ENCODE measurements around the gene LGALSL.
A peak's percentile ranks its signal among the peaks of the same experiment; 100 is the strongest.
"Not testable (repeated sequence)": the region's sequence is repeated elsewhere in the genome, so short reads cannot be mapped to it uniquely, and the experiment has no call there.

The LGALSL gene

GRCh38 chr2:64442801-64443429 lies 11.0 kb upstream of the LGALSL start:
- no peak for DNase-seq (ENCODE audit: low read depth in 2 of 2)

DNA sequence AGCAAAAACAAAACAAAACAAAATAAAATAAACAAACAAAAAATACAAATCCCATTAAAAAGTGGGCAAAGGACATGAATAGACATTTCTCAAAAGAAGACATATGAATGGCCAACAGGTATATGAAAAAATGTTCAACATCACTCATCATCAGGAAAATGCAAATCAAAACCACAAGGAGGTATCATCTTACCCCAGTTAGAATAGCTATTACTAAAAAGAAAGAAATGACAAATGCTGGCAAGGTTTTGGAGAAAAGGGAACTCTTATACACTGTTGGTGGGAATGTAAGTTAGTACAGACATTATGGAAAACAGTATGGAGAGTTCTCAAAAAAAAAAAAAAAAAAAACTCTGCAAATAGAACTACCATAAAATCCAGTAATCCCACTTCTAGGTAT lies 8.0 kb upstream of the LGALSL start:
- not testable (repeated sequence) for DNase-seq (ENCODE audit: low read depth in 2 of 2)

GRCh38 chr2:64447317-64448040 lies 6.5 kb upstream of the LGALSL start:
- DNase-seq (ENCODE audit: low read depth in 2 of 2) = no peak

DNA sequence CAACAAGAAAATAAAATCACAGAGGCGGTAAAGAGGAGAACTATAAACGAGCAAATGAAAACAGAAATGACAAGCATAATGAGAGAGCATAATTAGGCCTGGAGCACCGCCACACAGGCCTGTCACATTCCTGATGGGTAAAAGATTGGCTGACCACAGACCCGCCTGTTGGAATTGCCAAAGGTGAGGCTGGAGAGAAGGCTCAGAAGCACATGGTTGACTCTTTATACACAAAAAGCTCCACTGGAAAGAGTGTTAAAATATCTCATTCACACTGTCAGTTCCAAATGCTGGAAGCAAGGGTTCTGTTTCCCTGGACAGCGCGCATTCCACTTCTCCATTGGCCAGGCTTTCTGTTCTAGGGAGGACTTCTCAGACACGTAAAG lies 5.9 kb upstream of the LGALSL start:
- no peak for DNase-seq (ENCODE audit: low read depth in 2 of 2)

- DNase-seq (ENCODE audit: low read depth in 2 of 2) = no peak
Measured at GRCh38 chr2:64451051-64451450, 2.9 kb upstream of the LGALSL start.

GRCh38 chr2:64454386-64455332 lies 697 bp downstream of the LGALSL start:
- DNase-seq (ENCODE audit: low read depth in 2 of 2) = peak in 1 of 2 donors; percentile 9

GRCh38 chr2:64455545-64455944 lies 1.6 kb downstream of the LGALSL start:
- no peak for DNase-seq (ENCODE audit: low read depth in 2 of 2)

DNA sequence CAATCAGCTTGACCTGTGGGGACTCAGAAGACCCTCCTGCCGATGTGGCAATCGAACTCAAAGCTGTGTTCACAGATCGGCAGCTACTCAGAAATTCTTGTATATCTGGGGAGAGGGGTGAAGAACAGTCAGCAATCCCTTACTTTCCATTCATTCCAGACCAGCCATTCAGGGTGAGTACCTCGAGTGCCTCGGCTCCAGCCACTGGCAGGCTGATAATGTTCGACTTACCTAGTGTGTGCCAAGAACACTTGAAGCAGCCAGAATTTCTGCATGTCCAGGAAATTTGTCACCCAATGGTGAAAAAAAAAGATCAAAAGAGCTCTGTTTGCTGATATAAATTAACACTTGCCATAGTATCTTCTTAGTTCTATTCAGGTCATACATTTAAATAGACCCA lies 2.3 kb downstream of the LGALSL start:
- DNase-seq (ENCODE audit: low read depth in 2 of 2) = no peak

DNA sequence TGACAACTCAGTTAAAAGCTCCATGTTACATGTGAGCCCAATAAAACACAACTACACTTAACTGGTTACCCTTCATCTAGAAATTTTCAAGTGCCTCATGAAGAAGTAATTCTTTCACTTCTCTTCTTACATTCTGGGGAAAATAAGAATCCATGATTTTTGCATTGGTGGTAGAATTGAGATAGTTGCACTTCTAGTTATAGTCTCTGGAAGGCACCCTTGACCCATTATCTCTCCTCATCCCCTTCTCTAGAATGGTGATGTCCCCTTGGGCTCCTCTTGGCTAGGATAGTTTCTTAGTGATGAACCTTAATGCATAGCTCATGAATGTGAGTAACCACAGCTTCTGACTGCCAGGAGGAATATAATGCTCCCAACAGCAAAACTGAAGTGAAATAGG lies 3.6 kb downstream of the LGALSL start:
- DNase-seq (ENCODE audit: low read depth in 2 of 2) = no peak

GRCh38 chr2:64459575-64459974 lies 5.6 kb downstream of the LGALSL start:
- DNase-seq (ENCODE audit: low read depth in 2 of 2) = no peak

GRCh38 chr2:64460330-64460729 lies 6.4 kb downstream of the LGALSL start:
- DNase-seq (ENCODE audit: low read depth in 2 of 2) = no peak

DNA sequence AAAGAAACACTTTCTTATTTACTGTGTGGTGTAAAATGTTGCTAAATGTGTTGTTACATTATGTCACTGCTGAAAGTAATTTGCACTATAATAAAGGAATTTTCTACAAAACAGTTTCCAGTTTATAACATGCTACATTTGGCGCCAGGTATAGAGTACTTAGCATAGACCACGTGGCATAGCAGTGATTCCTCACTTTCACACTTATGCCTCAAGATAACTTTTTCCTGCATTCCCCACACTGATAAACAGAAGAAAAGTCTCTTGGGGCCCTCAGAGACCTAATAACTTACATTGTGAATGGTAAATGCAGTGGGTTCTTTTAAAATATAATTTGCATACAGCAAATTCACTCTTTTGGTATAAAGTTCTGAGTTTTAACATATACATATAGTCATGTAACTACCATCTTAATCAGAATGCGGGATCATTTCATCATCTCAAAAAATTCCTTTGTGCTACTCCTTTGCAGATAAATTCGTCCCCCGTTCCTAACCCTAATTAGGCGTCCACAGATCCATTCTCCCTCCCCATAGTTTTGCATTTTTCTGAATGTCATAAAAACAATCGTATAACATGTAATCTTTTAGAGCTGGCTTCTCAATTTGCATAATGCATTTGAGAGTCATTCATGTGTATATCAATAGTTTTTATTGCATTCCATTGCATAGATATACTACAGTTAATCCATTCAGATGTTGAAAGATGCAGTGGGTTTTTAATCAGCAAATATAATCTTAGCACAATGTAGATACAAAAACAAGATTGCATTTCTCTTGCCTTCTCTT lies 7.5 kb downstream of the LGALSL start:
- DNase-seq (ENCODE audit: low read depth in 2 of 2) = no peak

DNA sequence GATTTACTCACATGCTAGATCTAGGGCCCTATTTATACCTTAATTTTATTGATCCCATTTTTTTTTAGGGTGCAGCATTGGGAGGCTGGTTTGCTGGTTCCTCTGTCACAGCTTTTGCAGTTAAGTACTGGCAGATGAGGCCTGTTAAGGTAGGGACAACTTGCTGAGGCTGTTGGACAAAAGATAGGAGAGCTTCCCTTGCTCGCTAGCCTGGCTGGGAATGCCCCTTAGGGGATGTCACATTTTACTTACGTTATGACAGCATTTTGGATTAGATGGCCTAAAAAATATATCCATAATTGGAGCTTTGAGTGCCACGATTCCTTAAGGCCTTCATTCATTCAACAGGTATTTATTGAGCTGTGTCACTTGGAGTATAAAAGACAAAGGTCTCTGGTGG lies 8.2 kb downstream of the LGALSL start:
- DNase-seq (ENCODE audit: low read depth in 2 of 2) = no peak

DNA sequence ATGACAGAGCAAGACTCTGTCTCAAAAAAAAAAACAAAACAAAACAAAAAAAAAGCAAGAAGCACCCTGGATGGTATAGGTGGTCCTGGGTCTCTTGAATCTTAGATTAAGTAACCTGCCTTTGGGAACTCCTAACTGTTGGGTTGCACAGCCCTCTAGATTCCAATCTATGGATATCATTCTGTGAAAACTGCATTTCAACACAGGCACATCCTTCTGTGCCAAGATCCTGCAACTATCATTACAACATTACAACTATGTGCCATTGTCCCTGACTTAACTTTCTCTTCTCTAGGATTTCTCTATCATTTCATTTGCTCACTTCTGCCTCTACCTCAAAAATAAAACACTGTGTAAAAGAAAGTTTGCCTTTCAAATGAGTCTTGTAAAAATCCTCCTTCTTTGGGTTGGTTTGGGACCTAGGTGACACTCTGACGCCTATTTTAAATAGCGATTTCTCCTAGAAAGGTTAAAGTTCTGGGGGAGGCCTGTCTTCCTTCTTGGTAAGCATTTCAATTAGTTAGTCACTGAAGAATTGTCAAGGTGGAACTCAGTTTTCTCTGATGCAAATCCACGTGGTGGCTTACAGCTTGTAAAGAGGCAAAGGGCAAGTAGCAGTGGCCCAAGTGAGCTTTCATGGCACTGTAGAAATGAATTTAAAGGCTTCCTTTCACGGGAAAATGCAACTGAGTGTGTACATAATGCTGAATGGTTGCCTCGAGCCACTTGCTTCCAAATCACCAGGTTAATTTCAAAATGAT lies 9.2 kb downstream of the LGALSL start:
- no peak for DNase-seq (ENCODE audit: low read depth in 2 of 2)

GRCh38 chr2:64463781-64464180 lies 9.8 kb downstream of the LGALSL start:
- DNase-seq (ENCODE audit: low read depth in 2 of 2) = no peak

DNA sequence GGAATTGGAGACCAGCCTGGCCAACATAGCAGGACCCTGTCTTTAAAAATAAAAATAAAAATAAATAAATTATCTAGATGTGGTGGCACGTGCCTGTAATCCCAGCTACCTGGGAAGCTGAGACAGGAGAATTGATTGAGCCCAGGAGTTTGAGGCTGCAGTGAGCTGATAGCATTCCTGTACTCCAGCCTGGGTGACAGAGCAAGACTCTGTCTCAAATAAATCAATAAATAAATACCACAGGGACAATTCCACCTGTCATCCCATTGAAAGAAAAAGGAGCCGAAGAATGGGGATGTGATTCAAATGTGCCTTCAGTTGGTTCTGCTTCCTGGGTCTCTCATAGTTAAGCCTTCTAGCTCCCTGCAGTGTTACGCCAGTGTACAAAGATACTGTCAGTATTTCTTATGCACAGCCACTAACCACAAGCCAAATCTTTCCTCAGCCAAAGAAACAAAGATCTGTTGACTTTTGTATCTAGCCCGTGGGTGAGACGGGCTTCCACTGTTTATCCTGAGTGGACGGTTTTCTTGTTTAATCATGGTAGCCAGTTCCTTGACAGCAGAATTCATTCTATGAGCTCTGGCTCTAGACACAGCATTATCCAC lies 12.6 kb downstream of the LGALSL start:
- DNase-seq (ENCODE audit: low read depth in 2 of 2) = no peak

GRCh38 chr2:64467096-64467843 lies 13.3 kb downstream of the LGALSL start:
- DNase-seq (ENCODE audit: low read depth in 2 of 2) = no peak

DNA sequence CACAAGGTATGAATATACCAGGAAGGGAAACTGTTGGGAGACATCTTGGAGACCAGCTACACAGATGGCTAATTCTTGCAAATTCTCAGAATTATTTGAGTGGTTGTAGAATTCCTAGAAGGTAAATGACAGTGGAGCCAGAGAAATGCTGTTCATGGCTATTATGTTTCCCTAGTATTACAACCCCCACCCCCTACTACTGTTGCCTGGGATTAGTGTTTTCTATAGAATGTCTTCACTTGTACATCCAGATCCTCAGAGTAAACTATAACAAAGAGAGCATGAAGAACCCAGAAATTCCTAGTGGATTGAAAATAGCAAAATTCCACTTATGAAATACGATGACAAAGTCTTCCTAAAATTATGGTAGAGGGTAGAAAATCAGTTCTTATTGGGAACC lies 15.3 kb downstream of the LGALSL start:
- no peak for DNase-seq (ENCODE audit: low read depth in 2 of 2)

GRCh38 chr2:64470071-64470470 lies 16.1 kb downstream of the LGALSL start:
- DNase-seq (ENCODE audit: low read depth in 2 of 2) = no peak

DNA sequence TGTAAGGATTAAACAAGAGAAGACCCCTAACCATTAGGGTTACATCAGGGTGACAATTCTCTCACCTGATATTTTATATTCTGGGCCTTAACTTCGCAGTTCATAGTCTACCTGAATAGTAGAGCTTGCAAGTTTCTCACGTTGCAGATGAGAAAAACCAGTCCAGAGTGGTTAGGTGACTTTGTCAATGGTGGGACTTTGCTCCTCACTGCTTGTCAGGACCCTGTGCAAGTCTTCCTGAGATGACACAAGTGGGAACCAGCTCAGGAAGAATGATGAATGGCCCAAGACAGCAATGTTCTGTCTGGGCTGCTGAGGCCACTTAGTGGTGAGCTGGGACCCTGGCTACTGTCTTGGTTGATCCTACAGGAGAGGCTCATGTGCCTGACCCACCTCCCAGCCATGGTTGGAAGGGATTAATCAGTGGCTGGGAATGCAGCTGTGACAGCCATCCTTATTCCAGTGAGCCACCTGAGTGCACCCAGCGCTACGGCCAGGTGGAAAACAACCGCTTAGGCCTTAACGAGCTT lies 16.9 kb downstream of the LGALSL start:
- DNase-seq (ENCODE audit: low read depth in 2 of 2) = no peak

Data from stimulated activated CD8-positive, alpha-beta memory T cell treated with anti-CD3 and anti-CD28 coated beads, Interleukin-2, amount 100 ng/mL, for 1 hour (primary cell).